ENCODE measurements around the gene ZNF3.

DNA sequence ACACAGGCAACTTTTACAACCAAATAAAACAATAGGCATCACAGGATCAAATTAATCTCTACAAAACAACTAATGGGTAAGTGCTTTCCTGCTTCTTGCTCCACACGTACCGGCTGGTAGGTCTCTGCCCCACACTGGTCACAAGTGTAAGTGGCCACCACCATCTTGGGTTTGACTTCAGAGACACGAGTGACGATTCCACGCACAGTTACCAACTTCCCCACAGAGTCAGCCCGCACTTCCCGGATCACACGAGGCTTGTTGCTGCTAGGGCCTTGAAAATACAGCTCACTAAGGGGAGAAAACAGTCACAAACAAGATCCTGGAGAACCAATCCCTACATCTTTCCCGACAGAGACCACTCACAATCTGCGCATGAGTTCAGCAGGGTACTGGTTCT, 17.4 kb upstream of the ZNF3 start:
- TF ChIP-seq, protein P1, sequence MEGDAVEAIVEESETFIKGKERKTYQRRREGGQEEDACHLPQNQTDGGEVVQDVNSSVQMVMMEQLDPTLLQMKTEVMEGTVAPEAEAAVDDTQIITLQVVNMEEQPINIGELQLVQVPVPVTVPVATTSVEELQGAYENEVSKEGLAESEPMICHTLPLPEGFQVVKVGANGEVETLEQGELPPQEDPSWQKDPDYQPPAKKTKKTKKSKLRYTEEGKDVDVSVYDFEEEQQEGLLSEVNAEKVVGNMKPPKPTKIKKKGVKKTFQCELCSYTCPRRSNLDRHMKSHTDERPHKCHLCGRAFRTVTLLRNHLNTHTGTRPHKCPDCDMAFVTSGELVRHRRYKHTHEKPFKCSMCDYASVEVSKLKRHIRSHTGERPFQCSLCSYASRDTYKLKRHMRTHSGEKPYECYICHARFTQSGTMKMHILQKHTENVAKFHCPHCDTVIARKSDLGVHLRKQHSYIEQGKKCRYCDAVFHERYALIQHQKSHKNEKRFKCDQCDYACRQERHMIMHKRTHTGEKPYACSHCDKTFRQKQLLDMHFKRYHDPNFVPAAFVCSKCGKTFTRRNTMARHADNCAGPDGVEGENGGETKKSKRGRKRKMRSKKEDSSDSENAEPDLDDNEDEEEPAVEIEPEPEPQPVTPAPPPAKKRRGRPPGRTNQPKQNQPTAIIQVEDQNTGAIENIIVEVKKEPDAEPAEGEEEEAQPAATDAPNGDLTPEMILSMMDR (IDR thresholded peaks at IDR 0.05): no peak
- TF ChIP-seq POLR2AphosphoS5 (IDR thresholded peaks at IDR 0.05) (no peak), EP300 (IDR thresholded peaks at IDR 0.05; ENCODE audit: low read depth) (no peak)

Data from transverse colon (tissue), 4 donors.